MCF 10A (cell line): ENCODE data around the gene FAT1. TPM values are rescaled to one million over a fixed set of nuclear protein-coding genes. Genes with fewer than 3 reads are reported as not detected.

Experiments used
- BruUV-seq: library from RNA; stranded (reverse); fragments of 400-500 nt; replicated peaks from 2 replicates; lab custom pipeline; 2021; lab: Mats Ljungman, UMichigan
- CTCF ChIA-PET: fragments of 300-600 bp; sonication (Branson Sonifier 250); formaldehyde crosslinking; extraction: SDS; loops from one replicate; lab custom pipeline; 2021; ENCODE audit warnings: antibody characterized with exemption, inconsistent platforms; lab: Yijun Ruan, JAX
- POLR2A ChIA-PET: fragments of 300-600, 350-650 bp; sonication (Branson Sonifier 250); formaldehyde crosslinking; extraction: SDS; loops from one replicate; lab custom pipeline; 2020; ENCODE audit warnings: antibody characterized with exemption, inconsistent platforms; lab: Yijun Ruan, JAX
- DNase-seq: peaks from one replicate; pipeline ENCODE4 v3.0.0-alpha.2; 2018; ENCODE audit not compliant: unreplicated experiment
- H3K27ac Mint-ChIP-seq: one replicate; pipeline ENCODE4 v1.8.0; 2022; ENCODE audit warnings: mild to moderate bottlenecking, low read depth, mixed read lengths; ENCODE audit not compliant: unreplicated experiment
- H3K27me3 Mint-ChIP-seq: one replicate; pipeline ENCODE4 v1.8.0; 2022; ENCODE audit warnings: mixed read lengths; ENCODE audit not compliant: insufficient read depth, unreplicated experiment
- H3K36me3 Mint-ChIP-seq: one replicate; pipeline ENCODE4 v1.8.0; 2022; ENCODE audit warnings: mild to moderate bottlenecking, moderate library complexity, mixed read lengths; ENCODE audit not compliant: insufficient read depth, unreplicated experiment
- H3K4me1 Mint-ChIP-seq: one replicate; pipeline ENCODE4 v1.8.0; 2022; ENCODE audit warnings: mixed read lengths; ENCODE audit not compliant: insufficient read depth, unreplicated experiment
- H3K4me3 Mint-ChIP-seq: one replicate; pipeline ENCODE4 v1.8.0; 2022; ENCODE audit warnings: mild to moderate bottlenecking, moderate library complexity, mixed read lengths; ENCODE audit not compliant: unreplicated experiment
- H3K9me3 Mint-ChIP-seq: one replicate; pipeline ENCODE4 v1.8.0; 2022; ENCODE audit warnings: mixed read lengths; ENCODE audit not compliant: unreplicated experiment
- CTCF ChIP-seq: fragments of 200-600 bp; IDR thresholded peaks from one replicate; pipeline ENCODE4 v1.8.0; 2022; ENCODE audit warnings: antibody characterized with exemption, mild to moderate bottlenecking; ENCODE audit not compliant: unreplicated experiment
- intact Hi-C: fragments of 100-400 bp; cut with micrococcal nuclease; formaldehyde crosslinking; loops from 2 replicates; pipeline ENCODE4 v1.14.1; 2022
- total RNA-seq: library from RNA; stranded (reverse); gene quantifications from 2 replicates; pipeline ENCODE4 v1.2.3, GENCODE V29; 2022

Gene FAT1
- total RNA-seq, 1 experiment from 2014 or later: 165 TPM

DNA sequence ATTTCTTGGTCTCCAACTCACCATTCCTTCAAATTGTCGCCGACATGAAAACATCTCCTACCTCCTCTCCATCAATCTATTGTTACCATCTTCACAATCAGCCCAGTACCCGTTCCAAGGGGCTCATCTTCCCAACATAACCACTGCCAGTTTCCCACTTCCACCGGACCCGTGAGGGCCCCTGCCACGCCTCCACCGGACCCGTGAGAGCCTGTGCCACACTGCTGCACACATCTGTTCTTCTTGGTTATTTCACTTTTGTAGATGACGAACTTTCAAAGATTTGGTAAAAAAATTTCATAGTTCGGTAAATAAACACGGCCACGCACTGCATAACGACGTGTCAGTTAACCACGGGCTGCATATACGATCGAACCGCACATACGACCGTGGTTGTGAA is 65.0 kb downstream of the FAT1 start:
- no peaks in the 10 kb centered on the region for H3K9me3 Mint-ChIP-seq
- H3K36me3 Mint-ChIP-seq: peaks cover 45% of the 10 kb centered on the region
- no peak overlapping the region for H3K4me3 Mint-ChIP-seq
- peaks cover 12% of the 10 kb centered on the region for H3K4me1 Mint-ChIP-seq
- ChIA-PET POLR2A (no interaction called here), CTCF (interaction anchor here (1.0 kb wide), 1 partner anchor 11 kb away, joined by 3 read pairs; no protein-coding TSS in a partner anchor)
- BruUV-seq: no TSS peak
- no peak overlapping the region for H3K27ac Mint-ChIP-seq
- DNase-seq: no peak
- intact Hi-C loops: no loop called here
- no peaks in the 10 kb centered on the region for H3K27me3 Mint-ChIP-seq
- TF ChIP-seq CTCF: no peak

GRCh38 chr4:186657764-186658163 is 65.9 kb downstream of the FAT1 start:
- no peak for TF ChIP-seq CTCF
- Mint-ChIP-seq H3K27ac (peak overlapping the region; percentile 37), H3K36me3 (peaks cover 39% of the 10 kb centered on the region), H3K27me3 (no peaks in the 10 kb centered on the region), H3K4me1 (peaks cover 12% of the 10 kb centered on the region), H3K9me3 (no peaks in the 10 kb centered on the region), H3K4me3 (no peak overlapping the region)
- DNase-seq: peak; percentile 34
- intact Hi-C loops: no loop called here
- ChIA-PET POLR2A (interaction anchor here (0.8 to 1.6 kb wide), 4 partner anchors 11 to 69 kb away, joined by 3 to 5 read pairs (median 4); no protein-coding TSS in a partner anchor), CTCF (interaction anchor here (0.6 kb wide), 2 partner anchors 41 to 315 kb away, joined by 3 to 4 read pairs; no protein-coding TSS in a partner anchor)
- no TSS peak for BruUV-seq

- Mint-ChIP-seq H3K4me1 (peaks cover 12% of the 10 kb centered on the region), H3K27ac (no peak overlapping the region)
- POLR2A ChIA-PET: no interaction called here
Measured at GRCh38 chr4:186653969-186654368, 69.7 kb downstream of the FAT1 start.

DNA sequence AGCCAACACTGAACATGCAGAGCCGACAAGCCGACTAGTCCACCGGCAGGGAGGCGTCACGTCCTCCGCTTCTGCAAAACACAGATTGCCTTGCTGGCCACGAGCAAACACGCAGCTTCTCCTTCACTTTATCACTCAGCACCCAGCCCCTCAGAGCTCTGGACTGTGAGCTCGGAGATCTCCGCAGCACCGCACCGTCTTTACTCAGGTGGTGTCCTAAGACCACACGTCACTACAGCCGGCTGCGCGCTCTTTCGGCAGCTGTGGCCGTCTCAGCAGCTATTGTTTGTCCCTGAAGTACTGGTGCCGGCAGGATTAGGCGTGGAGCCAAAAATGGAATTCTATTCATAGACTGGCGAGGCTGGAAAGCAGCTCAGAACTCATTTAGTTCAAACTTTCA is 72.0 kb downstream of the FAT1 start:
- no TSS peak for BruUV-seq

More at GRCh38 chr4:186653969-186654368, 69.7 kb downstream of the FAT1 start:
- no TSS peak for BruUV-seq
- Mint-ChIP-seq H3K36me3 (peaks cover 22% of the 10 kb centered on the region), H3K9me3 (no peaks in the 10 kb centered on the region), H3K27me3 (no peaks in the 10 kb centered on the region), H3K4me3 (no peak overlapping the region)
- no peak for DNase-seq
- intact Hi-C loops: no loop called here
- TF ChIP-seq CTCF: no peak
- CTCF ChIA-PET: no interaction called here

More for the DNA sequence above, 72.0 kb downstream of the FAT1 start:
- ChIA-PET POLR2A (no interaction called here), CTCF (interaction anchor here (2.3 kb wide), 1 partner anchor 18 kb away, joined by 8 read pairs; no protein-coding TSS in a partner anchor)
- no peak for TF ChIP-seq CTCF
- Mint-ChIP-seq H3K27me3 (no peaks in the 10 kb centered on the region), H3K36me3 (peaks cover 26% of the 10 kb centered on the region), H3K4me1 (no peaks in the 10 kb centered on the region), H3K9me3 (no peaks in the 10 kb centered on the region), H3K4me3 (no peak overlapping the region), H3K27ac (no peak overlapping the region)
- DNase-seq: no peak
- intact Hi-C loops: no loop called here
